DND-41 (cell line): ENCODE results near the gene MSANTD1.

Source experiments
- EZH2 ChIP-seq: IDR thresholded peaks from 3 replicates; pipeline ENCODE4 v1.6.1; 2012; ENCODE audit warnings: borderline replicate concordance, low read depth, mild to moderate bottlenecking, moderate library complexity, low read length, inconsistent platforms; ENCODE audit not compliant: severe bottlenecking
- TF ChIP-seq, protein P1 (sequence below): IDR thresholded peaks from 2 replicates; pipeline ENCODE4 v1.5.1; 2012; ENCODE audit warnings: borderline replicate concordance, low read length, moderate library complexity, mild to moderate bottlenecking; ENCODE audit not compliant: poor library complexity, severe bottlenecking; ENCODE audit errors: extremely low read depth

DNA sequence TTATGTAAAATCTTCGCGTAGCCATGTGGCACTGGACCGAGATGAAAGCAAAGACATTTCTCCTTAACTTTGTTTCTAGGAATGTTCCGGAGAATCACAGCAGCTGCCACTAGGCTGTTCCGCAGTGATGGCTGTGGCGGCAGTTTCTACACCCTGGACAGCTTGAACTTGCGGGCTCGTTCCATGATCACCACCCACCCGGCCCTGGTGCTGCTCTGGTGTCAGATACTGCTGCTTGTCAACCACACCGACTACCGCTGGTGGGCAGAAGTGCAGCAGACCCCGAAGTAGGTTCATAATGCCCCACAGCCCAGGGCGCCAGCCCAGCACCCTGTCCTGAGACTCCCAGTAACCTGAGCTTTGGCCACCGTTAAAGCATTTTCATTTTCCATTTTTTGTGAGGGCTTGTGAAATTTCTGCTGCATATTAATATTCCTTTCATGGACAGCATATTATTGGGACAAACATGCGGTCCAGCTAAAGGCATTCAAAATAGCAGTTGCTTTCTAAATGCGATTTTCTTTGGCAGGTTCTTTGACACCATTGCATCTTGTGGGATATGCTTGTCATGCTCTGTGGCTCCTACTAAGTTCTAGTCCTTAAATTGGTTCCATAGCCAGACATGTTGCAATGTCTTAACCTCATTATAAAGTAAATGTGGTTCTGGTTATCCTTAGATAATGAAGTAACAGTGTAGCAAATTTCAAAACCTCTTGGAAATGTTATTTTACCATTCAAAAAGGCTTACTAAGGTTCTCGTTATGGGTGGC is 49.1 kb upstream of the MSANTD1 start:
- TF ChIP-seq, protein P1, sequence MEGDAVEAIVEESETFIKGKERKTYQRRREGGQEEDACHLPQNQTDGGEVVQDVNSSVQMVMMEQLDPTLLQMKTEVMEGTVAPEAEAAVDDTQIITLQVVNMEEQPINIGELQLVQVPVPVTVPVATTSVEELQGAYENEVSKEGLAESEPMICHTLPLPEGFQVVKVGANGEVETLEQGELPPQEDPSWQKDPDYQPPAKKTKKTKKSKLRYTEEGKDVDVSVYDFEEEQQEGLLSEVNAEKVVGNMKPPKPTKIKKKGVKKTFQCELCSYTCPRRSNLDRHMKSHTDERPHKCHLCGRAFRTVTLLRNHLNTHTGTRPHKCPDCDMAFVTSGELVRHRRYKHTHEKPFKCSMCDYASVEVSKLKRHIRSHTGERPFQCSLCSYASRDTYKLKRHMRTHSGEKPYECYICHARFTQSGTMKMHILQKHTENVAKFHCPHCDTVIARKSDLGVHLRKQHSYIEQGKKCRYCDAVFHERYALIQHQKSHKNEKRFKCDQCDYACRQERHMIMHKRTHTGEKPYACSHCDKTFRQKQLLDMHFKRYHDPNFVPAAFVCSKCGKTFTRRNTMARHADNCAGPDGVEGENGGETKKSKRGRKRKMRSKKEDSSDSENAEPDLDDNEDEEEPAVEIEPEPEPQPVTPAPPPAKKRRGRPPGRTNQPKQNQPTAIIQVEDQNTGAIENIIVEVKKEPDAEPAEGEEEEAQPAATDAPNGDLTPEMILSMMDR: no peak
- no peak for TF ChIP-seq EZH2
